Parietal lobe (tissue), 1 donor: Measurements from ENCODE around the gene SLC22A9. TPM values are rescaled to one million over a fixed set of nuclear protein-coding genes. Genes with fewer than 3 reads are reported as not detected.

Source experiments
- total RNA-seq: library from RNA; depleted of rRNA; stranded (reverse); fragments of >200 nt; gene quantifications from one replicate; pipeline ENCODE4 v1.2.3, GENCODE V29; 2014

Gene SLC22A9
- total RNA-seq: not detected

GRCh38 chr11:63369165-63369970 is at the start of gene SLC22A9:
TSS of gene SLC22A9 (plus strand) at chr11:63369785. CDS start at chr11:63370057, 272 bp downstream.

Other genes starting within 250 kb of the SLC22A9 start
- not detected for gene SLC22A24, start 225.6 kb upstream of the SLC22A9 start, total RNA-seq
- not detected for gene SLC22A25, start 126.2 kb upstream of the SLC22A9 start, total RNA-seq
- 1.9 TPM for gene PLAAT5, start 121.4 kb downstream of the SLC22A9 start, total RNA-seq
- gene LGALS12, start 136.3 kb downstream of the SLC22A9 start, total RNA-seq: not detected
- 0.94 TPM for gene PLAAT4, start 167.0 kb downstream of the SLC22A9 start, total RNA-seq
- gene PLAAT2, start 193.6 kb downstream of the SLC22A9 start, total RNA-seq: not detected
- gene PLAAT3, start 244.6 kb downstream of the SLC22A9 start, total RNA-seq: 3.1 TPM